Type B pancreatic cell (in vitro differentiated cells): ENCODE measurements around the gene PPP3CA. TPM values are rescaled to one million over a fixed set of nuclear protein-coding genes. Genes with fewer than 3 reads are reported as not detected.

Experiments used
- DNase-seq: peaks from one replicate; pipeline ENCODE4 v3.0.0; 2021; ENCODE audit warnings: mixed read lengths; ENCODE audit not compliant: unreplicated experiment; ENCODE audit errors: extremely low spot score
- H3K27ac Mint-ChIP-seq: 2 replicates; pipeline ENCODE4 v1.8.0; 2021; ENCODE audit warnings: mild to moderate bottlenecking, mixed read lengths
- H3K27me3 Mint-ChIP-seq: 2 replicates; pipeline ENCODE4 v1.8.0; 2021; ENCODE audit warnings: mixed read lengths
- H3K36me3 Mint-ChIP-seq: 2 replicates; pipeline ENCODE4 v1.8.0; 2021; ENCODE audit warnings: mixed read lengths
- H3K4me1 Mint-ChIP-seq: one replicate; pipeline ENCODE4 v1.8.0; 2021; ENCODE audit warnings: mixed read lengths; ENCODE audit not compliant: unreplicated experiment
- H3K4me3 Mint-ChIP-seq: 2 replicates; pipeline ENCODE4 v1.8.0; 2021; ENCODE audit warnings: mild to moderate bottlenecking, mixed read lengths
- H3K9me3 Mint-ChIP-seq: 2 replicates; pipeline ENCODE4 v1.8.0; 2021; ENCODE audit warnings: mixed read lengths
- total RNA-seq: library from RNA; stranded (reverse); gene quantifications from 2 replicates; pipeline ENCODE4 v1.2.1, GENCODE V29; 2021; ENCODE audit warnings: low replicate concordance
- TF ChIP-seq, protein P1 (sequence below): fragments of 200-600 bp; sonication (generic); conservative IDR thresholded peaks from 2 replicates; pipeline ENCODE4 v1.5.0; 2021; ENCODE audit warnings: antibody characterized with exemption, mild to moderate bottlenecking

Gene PPP3CA
- total RNA-seq, 1 donor from 2014 or later: 35.4 TPM

DNA sequence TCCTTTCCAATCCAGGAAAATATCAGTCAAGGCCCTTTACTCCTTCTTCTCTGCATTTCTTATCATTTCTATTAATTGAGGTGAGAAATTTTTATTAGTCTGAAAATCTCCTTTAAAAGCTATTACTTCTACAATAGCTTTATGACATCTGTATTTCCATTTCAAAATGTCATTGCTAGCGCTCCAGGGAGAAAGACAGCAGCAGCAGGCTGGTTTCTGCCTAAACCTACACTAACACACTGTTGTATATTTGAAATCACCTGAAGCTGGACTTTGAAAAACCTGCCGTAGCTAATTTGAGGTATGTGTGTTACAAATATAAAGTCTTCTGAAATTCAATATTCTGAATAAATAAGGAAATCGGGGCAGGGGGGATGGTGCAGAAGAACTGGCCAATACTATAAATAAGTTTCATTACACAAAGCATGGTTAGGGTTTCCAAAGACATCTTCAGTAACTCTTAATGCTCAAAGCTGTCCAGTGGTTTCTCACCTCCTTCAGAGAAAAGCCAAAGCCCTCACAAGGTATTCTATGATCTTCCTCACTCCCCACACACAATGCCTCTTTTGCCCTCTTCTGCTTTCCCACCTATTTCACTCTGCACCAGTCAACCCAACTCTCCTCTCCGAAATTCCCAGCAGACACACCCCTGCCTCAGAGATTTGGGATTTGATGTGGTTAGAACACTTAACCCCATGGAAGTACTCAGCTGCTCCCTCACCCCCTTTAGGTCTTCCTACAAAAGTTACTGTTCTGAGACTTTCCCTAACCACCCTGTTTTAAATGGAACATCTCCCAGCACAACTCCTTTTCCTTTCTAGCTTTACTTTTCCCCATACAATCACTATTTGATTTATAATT lies 122.7 kb downstream of the PPP3CA start:
- Mint-ChIP-seq H3K9me3 (no peaks in the 10 kb centered on the region), H3K27me3 (no peaks in the 10 kb centered on the region), H3K4me3 (no peak overlapping the region), H3K4me1 (peaks cover 18% of the 10 kb centered on the region), H3K36me3 (no peaks in the 10 kb centered on the region), H3K27ac (no peak overlapping the region)
- TF ChIP-seq, protein P1, sequence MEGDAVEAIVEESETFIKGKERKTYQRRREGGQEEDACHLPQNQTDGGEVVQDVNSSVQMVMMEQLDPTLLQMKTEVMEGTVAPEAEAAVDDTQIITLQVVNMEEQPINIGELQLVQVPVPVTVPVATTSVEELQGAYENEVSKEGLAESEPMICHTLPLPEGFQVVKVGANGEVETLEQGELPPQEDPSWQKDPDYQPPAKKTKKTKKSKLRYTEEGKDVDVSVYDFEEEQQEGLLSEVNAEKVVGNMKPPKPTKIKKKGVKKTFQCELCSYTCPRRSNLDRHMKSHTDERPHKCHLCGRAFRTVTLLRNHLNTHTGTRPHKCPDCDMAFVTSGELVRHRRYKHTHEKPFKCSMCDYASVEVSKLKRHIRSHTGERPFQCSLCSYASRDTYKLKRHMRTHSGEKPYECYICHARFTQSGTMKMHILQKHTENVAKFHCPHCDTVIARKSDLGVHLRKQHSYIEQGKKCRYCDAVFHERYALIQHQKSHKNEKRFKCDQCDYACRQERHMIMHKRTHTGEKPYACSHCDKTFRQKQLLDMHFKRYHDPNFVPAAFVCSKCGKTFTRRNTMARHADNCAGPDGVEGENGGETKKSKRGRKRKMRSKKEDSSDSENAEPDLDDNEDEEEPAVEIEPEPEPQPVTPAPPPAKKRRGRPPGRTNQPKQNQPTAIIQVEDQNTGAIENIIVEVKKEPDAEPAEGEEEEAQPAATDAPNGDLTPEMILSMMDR: no peak
- DNase-seq: no peak

GRCh38 chr4:101222156-101222845 lies 125.0 kb downstream of the PPP3CA start:
- TF ChIP-seq, protein P1: no peak
- H3K4me1 Mint-ChIP-seq: peaks cover 20% of the 10 kb centered on the region
- H3K27ac Mint-ChIP-seq: no peak overlapping the region
- no peak for DNase-seq
- H3K9me3 Mint-ChIP-seq: no peaks in the 10 kb centered on the region
- no peaks in the 10 kb centered on the region for H3K27me3 Mint-ChIP-seq
- H3K4me3 Mint-ChIP-seq: no peak overlapping the region
- H3K36me3 Mint-ChIP-seq: no peaks in the 10 kb centered on the region

DNA sequence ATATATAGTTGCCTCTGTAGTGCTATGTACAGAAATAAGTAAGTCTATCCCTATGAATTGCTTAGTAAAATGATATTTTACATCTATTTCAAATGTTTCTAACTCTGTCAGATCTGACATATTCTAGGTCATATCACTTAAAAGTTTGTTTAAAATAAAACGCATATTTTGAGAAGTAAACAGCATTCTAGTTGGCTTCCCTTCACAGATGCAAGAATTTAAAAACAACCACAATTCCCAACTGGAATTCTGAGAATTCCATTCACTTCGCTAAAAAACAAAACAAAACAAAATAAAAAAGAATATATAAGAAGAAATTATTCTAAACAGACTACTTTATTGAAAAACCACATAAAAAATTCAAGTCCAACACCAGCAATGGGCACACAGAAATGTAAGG lies 126.0 kb downstream of the PPP3CA start:
- no peaks in the 10 kb centered on the region for H3K27me3 Mint-ChIP-seq
- H3K27ac Mint-ChIP-seq: no peak overlapping the region
- H3K36me3 Mint-ChIP-seq: no peaks in the 10 kb centered on the region
- H3K4me1 Mint-ChIP-seq: peaks cover 20% of the 10 kb centered on the region
- TF ChIP-seq, protein P1: no peak
- DNase-seq: no peak
- H3K4me3 Mint-ChIP-seq: no peak overlapping the region
- H3K9me3 Mint-ChIP-seq: no peaks in the 10 kb centered on the region

- H3K9me3 Mint-ChIP-seq: no peaks in the 10 kb centered on the region
- no peaks in the 10 kb centered on the region for H3K27me3 Mint-ChIP-seq
- peaks cover 19% of the 10 kb centered on the region for H3K4me1 Mint-ChIP-seq
Observed at GRCh38 chr4:101218894-101219293, 128.4 kb downstream of the PPP3CA start.

DNA sequence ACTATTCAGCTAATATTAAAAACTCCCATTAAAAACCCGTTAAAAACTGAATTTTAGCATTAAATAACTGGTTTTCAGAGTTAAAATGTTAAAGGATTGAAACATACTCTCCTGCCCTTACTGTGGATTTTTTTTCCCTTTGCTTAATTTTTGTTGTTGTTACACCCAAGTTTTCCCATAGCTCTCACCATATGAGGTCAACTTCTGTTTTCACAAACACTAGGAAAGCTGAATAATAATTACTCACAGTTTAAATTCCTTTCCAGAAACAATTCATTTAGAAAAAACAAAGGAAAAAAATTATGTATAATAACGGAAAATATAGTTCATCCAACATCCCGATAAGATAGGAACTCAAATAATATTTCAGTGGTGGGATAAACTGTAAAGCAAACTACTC lies 129.0 kb downstream of the PPP3CA start:
- H3K4me1 Mint-ChIP-seq: peaks cover 19% of the 10 kb centered on the region
- no peak overlapping the region for H3K27ac Mint-ChIP-seq
- H3K27me3 Mint-ChIP-seq: no peaks in the 10 kb centered on the region
- no peaks in the 10 kb centered on the region for H3K36me3 Mint-ChIP-seq
- TF ChIP-seq, protein P1: no peak
- no peak overlapping the region for H3K4me3 Mint-ChIP-seq
- no peak for DNase-seq
- H3K9me3 Mint-ChIP-seq: no peaks in the 10 kb centered on the region

More at GRCh38 chr4:101218894-101219293, 128.4 kb downstream of the PPP3CA start:
- Mint-ChIP-seq H3K36me3 (no peaks in the 10 kb centered on the region), H3K27ac (no peak overlapping the region), H3K4me3 (no peak overlapping the region)
- TF ChIP-seq, protein P1: no peak
- no peak for DNase-seq
